Endometrium (tissue), 2 donors: Measurements from ENCODE around the gene CYCS.
"Not testable (repeated sequence)": the region's sequence is repeated elsewhere in the genome, so short reads cannot be mapped to it uniquely, and the experiment has no call there.

Experiments used
- FAIRE-seq: peaks from 2 replicates; lab custom pipeline; 2012; peaks lifted over from hg19 to GRCh38; lab: Jason Lieb, UNC
- donor health status: control.
- donor health status: control.

The CYCS gene

DNA sequence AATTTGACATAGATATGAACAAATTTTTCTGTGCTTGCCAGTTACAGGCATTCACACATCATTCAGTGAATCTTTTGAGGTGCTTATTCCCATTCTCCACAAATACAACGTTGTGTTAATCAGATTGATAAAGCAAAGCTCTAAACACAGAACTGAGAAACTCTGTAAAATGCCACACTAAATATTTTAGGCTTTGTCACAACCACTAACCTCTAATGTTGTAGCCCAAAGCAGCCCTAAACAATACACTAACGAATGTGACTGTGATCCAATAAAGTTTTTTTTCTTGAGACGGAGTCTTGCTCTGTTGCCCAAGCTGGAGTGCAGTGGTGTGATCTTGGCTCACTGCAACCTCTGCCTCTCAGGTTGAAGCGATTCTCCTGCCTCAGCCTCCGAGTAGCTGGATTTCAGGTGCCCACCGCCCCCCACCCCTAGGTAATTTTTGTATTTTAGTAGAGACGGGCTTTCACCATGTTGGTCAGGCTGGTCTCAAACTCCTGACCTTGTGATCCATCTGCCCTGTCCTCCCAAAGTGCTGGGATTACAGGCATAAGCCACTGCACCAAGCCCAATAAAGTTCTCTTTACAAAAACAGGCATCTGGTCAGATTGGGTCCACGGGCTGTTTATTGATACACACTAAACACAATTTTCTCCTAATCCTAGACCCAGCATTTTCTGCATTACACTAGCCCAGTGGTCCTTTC, 6.9 kb downstream of the CYCS start:
- no peak for FAIRE-seq

GRCh38 chr7:25117226-25118047, 7.6 kb downstream of the CYCS start:
- no peak for FAIRE-seq

GRCh38 chr7:25116621-25117020, 8.4 kb downstream of the CYCS start:
- no peak for FAIRE-seq

DNA sequence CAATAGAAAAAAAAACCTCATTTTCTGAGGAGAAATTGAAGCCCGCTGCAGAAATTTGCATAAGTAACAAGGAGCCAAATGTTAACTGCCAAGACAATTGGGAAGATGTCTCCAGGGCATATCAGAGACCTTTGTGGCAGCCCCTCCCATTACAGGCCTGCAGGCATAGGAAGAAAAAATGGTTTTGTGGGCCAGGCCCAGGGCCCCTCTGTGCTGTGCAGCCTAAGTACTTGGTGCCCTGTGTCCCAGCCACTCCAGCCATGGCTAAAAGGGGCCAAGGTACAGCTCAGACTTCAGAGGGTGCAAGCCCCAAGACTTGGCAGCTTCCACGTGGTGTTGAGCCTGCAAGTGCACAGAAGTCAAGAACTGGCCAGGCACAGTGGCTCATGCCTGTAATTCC, 14.5 kb downstream of the CYCS start:
- not testable (repeated sequence) for FAIRE-seq

GRCh38 chr7:25109276-25109675, 15.8 kb downstream of the CYCS start:
- FAIRE-seq: no peak

DNA sequence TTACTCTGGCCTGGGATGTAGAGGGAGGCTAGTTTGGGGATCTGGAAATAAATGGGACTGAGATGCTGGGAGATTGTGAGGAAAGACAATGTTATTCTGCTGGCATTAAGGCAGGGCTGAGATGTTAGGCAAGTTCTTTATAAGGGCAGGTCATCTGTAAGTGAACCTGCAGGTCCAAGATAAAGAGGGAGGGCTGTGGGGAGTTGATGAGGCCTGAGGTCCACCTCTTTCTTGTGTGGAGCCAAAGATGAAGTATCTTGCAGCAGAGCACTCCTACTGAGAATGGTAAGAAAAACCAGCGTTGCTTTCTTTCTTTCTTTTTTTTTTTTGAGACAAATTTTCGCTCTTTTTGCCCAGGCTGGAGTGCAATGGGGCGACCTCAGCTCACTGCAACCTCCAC, 19.1 kb downstream of the CYCS start:
- FAIRE-seq: no peak

- no peak for FAIRE-seq
Measured at GRCh38 chr7:25103773-25104172, 21.3 kb downstream of the CYCS start.

DNA sequence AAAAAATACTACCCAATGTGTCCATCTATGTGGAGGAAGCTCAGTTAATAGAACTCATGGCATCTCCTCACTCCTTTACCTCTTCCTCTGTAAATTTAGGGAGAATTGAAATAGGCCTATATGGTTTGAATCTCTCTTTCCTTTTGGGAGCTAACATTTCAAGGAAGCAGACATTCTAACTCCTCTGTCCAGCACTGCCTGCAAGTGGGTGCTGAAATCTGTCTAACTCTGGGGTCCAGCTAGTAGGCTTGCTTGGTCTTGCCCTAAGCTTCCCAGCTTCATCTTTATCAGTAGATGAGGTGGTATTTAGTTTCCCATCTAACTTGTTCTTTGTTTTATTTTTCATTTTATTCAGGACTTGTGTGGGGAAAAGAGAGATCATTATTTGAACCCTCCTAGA, 23.2 kb downstream of the CYCS start:
- no peak for FAIRE-seq

DNA sequence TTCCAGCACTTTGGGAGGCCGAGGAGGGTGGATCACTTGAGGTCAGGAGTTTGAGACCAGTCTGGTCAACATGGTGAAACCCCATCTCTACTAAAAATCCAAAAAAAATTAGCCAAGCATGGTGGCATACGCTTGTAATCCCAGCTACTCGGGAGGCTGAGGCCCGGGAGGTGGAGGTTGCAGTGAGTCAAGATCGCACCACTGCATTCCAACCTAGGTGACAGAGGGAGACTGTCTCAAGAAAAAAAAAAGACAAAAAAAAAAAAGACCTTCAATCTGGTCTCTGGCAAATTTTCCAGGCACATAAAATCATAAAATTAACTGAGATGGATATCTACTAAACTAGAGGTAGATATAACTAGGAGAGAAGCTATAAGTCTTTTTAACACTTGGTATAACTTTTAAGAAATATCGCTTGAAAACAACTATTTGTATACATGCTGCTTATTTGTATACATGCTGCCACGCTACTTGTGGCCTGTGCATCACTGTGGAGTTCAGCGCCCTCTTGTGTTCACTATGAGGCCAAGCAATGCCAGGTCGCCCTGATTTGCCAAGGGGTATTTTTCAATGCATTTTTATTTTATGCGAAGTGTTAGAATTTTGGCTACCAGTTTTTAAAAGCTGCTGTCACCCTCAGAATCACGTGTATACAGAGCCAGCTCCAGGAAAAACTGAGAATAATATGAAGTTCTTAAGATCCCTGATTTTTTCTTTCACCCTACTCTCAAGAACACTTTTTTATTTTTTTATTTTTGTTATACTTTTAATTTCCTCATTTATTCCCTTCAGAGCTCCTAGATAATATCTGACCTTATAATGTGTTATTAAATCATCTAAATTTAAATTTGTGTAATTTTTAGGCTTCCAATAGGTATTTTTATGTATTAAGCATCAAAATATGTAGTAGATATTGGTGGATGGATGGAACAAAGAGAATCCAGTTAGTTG, 26.7 kb downstream of the CYCS start:
- no peak for FAIRE-seq

- FAIRE-seq: no peak
Measured at GRCh38 chr7:25095516-25096345, 29.3 kb downstream of the CYCS start.

- FAIRE-seq: no peak
Measured at GRCh38 chr7:25093268-25093826, 31.7 kb downstream of the CYCS start.

DNA sequence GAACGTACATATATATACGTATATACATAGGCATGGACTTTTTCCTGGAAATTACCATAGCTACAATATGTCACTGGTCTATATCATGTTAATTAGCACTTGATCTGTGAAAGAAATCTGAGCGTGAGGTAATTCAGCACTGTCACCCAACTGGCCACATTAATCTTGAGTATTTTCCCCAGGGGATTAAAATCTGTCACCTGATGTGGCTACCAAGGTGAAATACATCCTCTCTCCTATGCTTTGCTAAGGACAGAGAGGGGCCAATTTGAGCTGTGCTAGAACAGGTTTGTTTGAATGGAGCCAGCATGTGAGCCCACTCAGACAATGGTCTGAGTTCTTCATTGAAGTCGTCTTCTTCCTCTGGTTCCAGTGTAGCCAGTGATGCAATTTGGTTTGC, 33.3 kb downstream of the CYCS start:
- no peak for FAIRE-seq

DNA sequence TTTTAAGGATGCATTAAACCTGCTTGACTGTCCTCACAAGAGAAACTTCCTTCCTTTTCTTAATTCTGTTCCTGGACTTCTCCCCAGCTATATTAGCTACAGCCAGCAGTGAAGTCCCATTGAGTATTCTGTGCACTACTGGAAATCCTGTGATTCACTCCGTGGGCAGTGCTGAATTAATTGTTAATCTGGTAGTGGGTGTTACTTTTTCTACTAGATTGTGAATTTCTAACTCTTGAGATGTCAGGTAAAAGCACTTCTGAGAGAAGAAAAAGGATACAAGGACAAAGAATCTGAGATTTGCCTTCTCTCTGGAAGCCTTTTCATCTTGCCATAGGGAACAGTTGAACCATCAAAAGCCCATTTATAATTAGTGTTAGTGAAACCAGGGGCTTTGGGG, 33.9 kb downstream of the CYCS start:
- FAIRE-seq: no peak

DNA sequence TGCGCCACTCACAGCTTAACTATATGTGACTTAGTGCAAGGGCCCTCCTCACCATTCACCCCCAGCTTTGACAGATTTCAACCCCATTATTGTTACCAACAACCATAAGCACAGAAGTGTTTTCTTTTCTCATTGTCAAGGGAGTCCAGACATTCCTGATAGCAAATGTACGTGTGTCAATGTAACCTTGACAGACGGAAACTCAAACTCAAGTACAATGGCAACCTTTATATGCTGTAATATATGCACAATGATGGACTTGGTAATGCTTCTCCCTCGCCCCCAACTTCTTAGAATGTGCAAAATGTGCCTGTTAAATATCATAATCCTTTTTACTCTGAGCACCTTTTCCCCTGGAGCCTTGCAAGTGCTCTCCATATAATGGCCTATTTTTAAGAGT, 34.7 kb downstream of the CYCS start:
- no peak for FAIRE-seq

- no peak for FAIRE-seq
Measured at GRCh38 chr7:25087855-25088254, 37.2 kb downstream of the CYCS start.

DNA sequence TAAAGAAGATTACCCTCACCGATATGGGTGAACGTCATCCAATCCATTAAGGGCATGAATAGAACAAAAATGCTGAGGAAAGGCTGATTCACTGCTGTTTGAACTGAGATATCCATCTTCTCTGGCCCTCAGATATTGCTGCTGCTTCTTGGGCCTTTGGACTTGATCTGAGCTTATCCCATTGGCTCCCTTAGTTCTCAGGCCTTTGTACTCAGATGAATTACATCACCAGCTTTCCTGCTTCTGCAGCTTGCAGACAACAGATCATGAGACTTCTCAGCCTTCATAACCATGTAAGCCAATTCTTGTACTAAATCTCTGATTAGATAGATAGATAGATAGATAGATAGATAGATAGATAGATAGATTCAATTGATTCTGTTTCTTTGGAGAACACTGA, 40.2 kb downstream of the CYCS start:
- no peak for FAIRE-seq

GRCh38 chr7:25083201-25083600, 41.9 kb downstream of the CYCS start:
- FAIRE-seq: no peak

DNA sequence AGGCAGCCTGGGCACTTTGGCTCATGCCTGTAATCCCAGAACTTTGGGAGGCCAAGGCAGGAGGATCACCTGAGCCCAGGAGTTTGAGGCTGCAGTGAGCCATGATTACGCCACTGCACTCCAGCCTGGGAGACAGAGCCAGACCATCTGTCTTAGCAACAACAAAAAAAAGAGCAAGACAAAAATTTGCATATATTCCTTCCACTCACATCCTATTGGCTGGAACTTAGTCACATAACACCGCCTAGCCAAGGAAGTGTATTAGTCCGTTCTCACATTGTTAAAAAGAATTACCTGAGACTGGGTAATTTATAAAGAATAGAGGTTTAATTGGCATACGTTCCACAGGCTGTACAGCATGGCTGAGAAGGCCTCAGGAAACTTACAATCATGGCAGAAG, 43.0 kb downstream of the CYCS start:
- not testable (repeated sequence) for FAIRE-seq

- FAIRE-seq: no peak
Measured at GRCh38 chr7:25077096-25077495, 48.0 kb downstream of the CYCS start.

DNA sequence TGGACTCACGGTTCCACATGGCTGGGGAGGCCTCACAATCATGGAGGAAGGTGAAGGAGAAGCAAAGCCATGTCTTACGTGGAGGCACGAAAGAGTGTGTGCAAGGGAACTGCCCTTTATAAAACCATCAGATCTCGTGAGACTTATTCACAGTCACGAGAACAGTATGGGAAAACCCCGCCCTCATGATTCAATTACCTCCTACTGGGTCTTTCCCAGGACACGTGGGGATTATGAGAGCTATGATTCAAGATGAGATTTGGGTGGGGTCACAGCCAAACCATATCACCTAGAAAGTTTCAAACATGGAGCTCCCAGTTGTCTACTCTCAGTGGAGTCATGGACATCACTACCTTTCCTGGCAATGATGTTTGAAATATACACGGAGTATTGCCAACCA, 49.6 kb downstream of the CYCS start:
- no peak for FAIRE-seq

GRCh38 chr7:25073451-25073850, 51.6 kb downstream of the CYCS start:
- FAIRE-seq: no peak
